K562 (cell line): ENCODE measurements around the gene BASP1. TPM values are rescaled to one million over a fixed set of nuclear protein-coding genes. Genes with fewer than 3 reads are reported as not detected.
"Not testable (repeated sequence)": the region's sequence is repeated elsewhere in the genome, so short reads cannot be mapped to it uniquely, and the experiment has no call there.

Experiments used
- ATAC-seq: fragments of 200-7000 bp; cut with Tn5 transposase; 3 replicates; pipeline ENCODE4 v1.9.1; 2020; ENCODE audit warnings: moderate library complexity
- BruUV-seq: library from RNA; stranded (reverse); fragments of 400-500 nt; replicated peaks from 2 replicates; lab custom pipeline; 2021; lab: Mats Ljungman, UMichigan
- CTCF ChIA-PET: fragments of 300-600 bp; formaldehyde crosslinking; extraction: SDS; loops from one replicate; lab custom pipeline; 2021; ENCODE audit warnings: low intra/inter-chr PET ratio; lab: Yijun Ruan, JAX
- POLR2A ChIA-PET: fragments of 300-600, 350-650 bp; sonication (Branson Sonifier 250); formaldehyde crosslinking; extraction: SDS; loops from one replicate; lab custom pipeline; 2021; ENCODE audit warnings: antibody characterized with exemption, inconsistent platforms; lab: Yijun Ruan, JAX
- DNase-seq, 4 experiments: peaks; one replicate each; pipeline versions ENCODE4 v3.0.0 to v3.0.0-alpha.2; 2011 to 2018; ENCODE audit warnings: low spot score in 3 of 4, mixed read lengths in 3 of 4; ENCODE audit errors: extremely low read depth in 1 of 4
- FAIRE-seq: peaks from 2 replicates; lab custom pipeline; 2011; peaks lifted over from hg19 to GRCh38; lab: Jason Lieb, UNC
- H2AFZ ChIP-seq: 2 replicates; pipeline ENCODE4 v1.6.0; 2011; ENCODE audit warnings: low read depth, low read length, control low read depth, inconsistent platforms
- H3K27ac ChIP-seq: fragments of 200-600 bp; 3 replicates; pipeline ENCODE4 v1.8.0; 2011; ENCODE audit warnings: low read depth, mild to moderate bottlenecking, control low read depth, inconsistent platforms, low read length, moderate library complexity, mixed read lengths; ENCODE audit errors: extremely low read depth
- H3K27me3 ChIP-seq, 2 experiments: fragments of 300-600 bp in 1 of 2; 2 replicates in 1 of 2; 3 replicates in 1 of 2; pipeline versions ENCODE4 v1.6.0 to v1.8.0; 2011; ENCODE audit warnings: inconsistent platforms in 2 of 2, low read length in 2 of 2, mild to moderate bottlenecking in 1 of 2, mixed read lengths in 1 of 2, moderate library complexity in 1 of 2; ENCODE audit not compliant: control insufficient read depth in 2 of 2, insufficient read depth in 2 of 2
- H3K36me3 ChIP-seq: fragments of 300-600 bp; 3 replicates; pipeline ENCODE4 v1.8.0; 2011; ENCODE audit warnings: mild to moderate bottlenecking, low read length, inconsistent platforms; ENCODE audit not compliant: control insufficient read depth, insufficient read depth
- H3K4me1 ChIP-seq, 2 experiments: fragments of 200-600 bp in 1 of 2; replicated peaks in 1 of 2; 2 replicates in 1 of 2; 3 replicates in 1 of 2; pipeline versions ENCODE4 v1.5.1 to v1.8.0; 2011; ENCODE audit warnings: inconsistent platforms in 2 of 2, low read length in 2 of 2, mild to moderate bottlenecking in 1 of 2, mixed read lengths in 1 of 2, moderate library complexity in 1 of 2; ENCODE audit not compliant: control insufficient read depth in 2 of 2, insufficient read depth in 2 of 2
- H3K4me2 ChIP-seq: 2 replicates; pipeline ENCODE4 v1.6.1; 2011; ENCODE audit warnings: low read length, control low read depth, inconsistent platforms, mixed read lengths; ENCODE audit not compliant: insufficient read depth
- H3K4me3 ChIP-seq: fragments of 200-600 bp; sonication (generic), shearing (Covaris generic); 2 replicates; pipeline ENCODE4 v1.5.1; 2016; ENCODE audit warnings: control low read depth, inconsistent platforms
- H3K79me2 ChIP-seq: fragments of 200-600 bp; 3 replicates; pipeline ENCODE4 v1.8.0; 2011; ENCODE audit warnings: low read length, inconsistent platforms; ENCODE audit not compliant: control insufficient read depth, insufficient read depth
- H3K9ac ChIP-seq, 2 experiments: 2 replicates each; pipeline versions ENCODE4 v1.6.0 to v1.6.1; 2011; ENCODE audit warnings: low read depth in 2 of 2, low read length in 2 of 2, control low read depth in 1 of 2, inconsistent platforms in 1 of 2, mild to moderate bottlenecking in 1 of 2, mixed read lengths in 1 of 2; ENCODE audit not compliant: insufficient read depth in 1 of 2
- H3K9me1 ChIP-seq: one replicate; pipeline ENCODE4 v1.6.0; 2011; ENCODE audit warnings: inconsistent platforms, mild to moderate bottlenecking, low read length, moderate library complexity; ENCODE audit not compliant: control insufficient read depth, insufficient read depth
- H3K9me3 ChIP-seq: replicated peaks from 2 replicates; pipeline ENCODE4 v1.5.1; 2011; ENCODE audit warnings: low read depth, low read length, inconsistent platforms; ENCODE audit not compliant: control insufficient read depth, insufficient read depth
- H4K20me1 ChIP-seq: replicated peaks from 2 replicates; pipeline ENCODE4 v1.6.1; 2011; ENCODE audit warnings: low read length, inconsistent platforms, mixed read lengths; ENCODE audit not compliant: control insufficient read depth, insufficient read depth
- E4F1 ChIP-seq: fragments of 250-450 bp; sonication (Bioruptor Pico); IDR thresholded peaks from 2 replicates; pipeline ENCODE4 v1.5.0; 2021; ENCODE audit warnings: mild to moderate bottlenecking, borderline replicate concordance
- GABPA ChIP-seq: fragments of 200-800 bp; sonication (Bioruptor generic); conservative IDR thresholded peaks from 2 replicates; pipeline ENCODE4 v1.6.1; 2016; ENCODE audit warnings: low read depth, missing genetic modification characterization, missing compliant biosample characterization
- HEY1 ChIP-seq: fragments of 250-450 bp; sonication (Bioruptor Pico); IDR thresholded peaks from 2 replicates; pipeline ENCODE4 v1.5.0; 2020; ENCODE audit warnings: mild to moderate bottlenecking, moderate library complexity, borderline replicate concordance
- MYBL2 ChIP-seq, 2 experiments: fragments of 450-650 bp in 1 of 2; sonication (generic) in 1 of 2; formaldehyde crosslinking in 1 of 2; IDR thresholded peaks; 2 replicates each; pipeline versions ENCODE4 v1.6.1 to v1.8.1; 2017 to 2022; ENCODE audit warnings: borderline replicate concordance in 1 of 2, inconsistent platforms in 1 of 2, low read depth in 1 of 2, mild to moderate bottlenecking in 1 of 2, missing genetic modification reagents in 1 of 2, moderate library complexity in 1 of 2
- NCOA6 ChIP-seq: fragments of 450-650 bp; IDR thresholded peaks from 2 replicates; pipeline ENCODE4 v1.6.1; 2017; ENCODE audit warnings: mild to moderate bottlenecking
- VEZF1 ChIP-seq: fragments of 200-800 bp; sonication (Bioruptor generic); IDR thresholded peaks from 2 replicates; pipeline ENCODE4 v1.6.1; 2017; ENCODE audit warnings: missing genetic modification characterization, missing compliant biosample characterization
- ZC3H11A ChIP-seq: IDR thresholded peaks from 2 replicates; pipeline ENCODE4 v1.6.1; 2012; ENCODE audit warnings: low read depth, low read length, improper control_type of control experiment
- WGBS: fragments of 100-300 bp; shearing (Covaris generic); methylation state at CpG from one replicate; pipeline ENCODE4 v1.1.6; 2016; ENCODE audit warnings: low coverage, mixed read lengths; ENCODE audit not compliant: insufficient coverage; ENCODE audit errors: missing lambda C conversion rate; 5-methylcytosine and 5-hydroxymethylcytosine counted together
- in situ Hi-C: fragments of 300-500 bp; cut with MboI; formaldehyde crosslinking; loops from 4 replicates; pipeline ENCODE4 v1.15.0; 2018; ENCODE audit warnings: inconsistent platforms, mixed read lengths
- intact Hi-C: fragments of 100-400 bp; cut with micrococcal nuclease; formaldehyde crosslinking; loops from 2 replicates; pipeline ENCODE4 v1.14.2; 2022
- polyA plus RNA-seq, 8 experiments: library from polyadenylated mRNA; depleted of rRNA in 4 of 8; stranded (reverse) in 5 of 8; unstranded in 3 of 8; fragments of >200 nt; fragmentation: Nextera tagmentation in 2 of 8; fragmentation: Illumina TruSeq in 1 of 8; extraction: Ambion mirVana in 2 of 8; extraction: Trizol in 1 of 8; gene quantifications; 2 replicates each; pipeline versions ENCODE4 v1.2.1 to v1.2.3, GENCODE V29; 2011 to 2014; ENCODE audit warnings: inconsistent platforms in 1 of 8, missing spikeins in 1 of 8
- total RNA-seq, 7 experiments: library from RNA; depleted of rRNA in 6 of 7; stranded (reverse); fragments of >200 nt in 6 of 7; fragmentation: Illumina TruSeq in 2 of 7; extraction: Trizol in 2 of 7; gene quantifications; 2 replicates each; pipeline versions ENCODE4 v1.2.1 to v1.2.3, GENCODE V29; 2011 to 2021; ENCODE audit warnings: low replicate concordance in 1 of 7
- TF ChIP-seq, protein P1 (sequence below): fragments of 250-450 bp; sonication (Bioruptor Pico); IDR thresholded peaks from 2 replicates; pipeline ENCODE4 v1.5.0; 2021
- TF ChIP-seq, protein P2 (sequence below): fragments of 250-450 bp; sonication (Bioruptor Pico); IDR thresholded peaks from 2 replicates; pipeline ENCODE4 v1.9.0; 2021; ENCODE audit warnings: mild to moderate bottlenecking

Gene BASP1
- total and polyA plus RNA-seq, 9 of the 15 experiments (the other 6 are each of a cell fraction or from before 2014, with no cell fraction given): 0.22 TPM; not detected in 8

DNA sequence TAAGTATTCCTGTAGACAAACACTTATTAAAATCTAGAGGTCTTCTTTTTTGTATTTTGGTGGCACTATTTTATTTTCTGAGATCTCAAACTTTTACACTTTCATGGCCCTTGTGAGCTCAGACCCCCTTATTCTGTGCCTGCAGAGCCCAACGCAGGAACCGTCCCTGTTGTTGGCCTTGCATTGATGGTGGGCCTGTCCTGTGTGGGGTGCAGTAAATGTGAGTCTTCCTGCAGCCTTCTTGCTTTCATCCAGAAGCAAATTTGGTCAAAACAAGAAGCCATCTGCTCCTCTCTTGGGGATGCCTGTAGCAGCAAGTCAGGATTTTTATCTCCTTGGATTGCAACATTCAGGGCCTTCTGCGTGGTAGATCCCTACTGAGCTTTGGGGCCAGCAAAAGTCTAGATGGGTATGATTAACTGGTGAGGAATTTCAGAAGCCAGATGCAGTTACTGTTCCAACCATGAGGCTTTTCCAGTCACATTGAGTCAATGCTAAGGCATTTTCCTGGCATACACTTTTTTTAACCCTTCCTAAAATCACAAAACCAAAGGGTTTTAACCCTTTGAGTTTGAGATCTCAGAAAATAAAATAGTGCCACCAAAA is 31.7 kb downstream of the BASP1 start:
- H3K79me2 ChIP-seq: no peaks in the 10 kb centered on the region
- DNase-seq: no peak
- no peak for ATAC-seq
- in situ Hi-C loops (loop anchor here (25.0 kb wide), 1 partner anchor 338 kb away; the partner anchor contains the start of genes TAF11L10, TAF11L7, TAF11L8 and TAF11L9), intact Hi-C loops (no loop called here)
- no peaks in the 10 kb centered on the region for H3K9me3 ChIP-seq
- no peaks in the 10 kb centered on the region for H3K9me1 ChIP-seq
- no peaks in the 10 kb centered on the region for H4K20me1 ChIP-seq
- H3K27ac ChIP-seq: no peak overlapping the region
- no peak for TF ChIP-seq ZC3H11A
- TF ChIP-seq, protein P1, sequence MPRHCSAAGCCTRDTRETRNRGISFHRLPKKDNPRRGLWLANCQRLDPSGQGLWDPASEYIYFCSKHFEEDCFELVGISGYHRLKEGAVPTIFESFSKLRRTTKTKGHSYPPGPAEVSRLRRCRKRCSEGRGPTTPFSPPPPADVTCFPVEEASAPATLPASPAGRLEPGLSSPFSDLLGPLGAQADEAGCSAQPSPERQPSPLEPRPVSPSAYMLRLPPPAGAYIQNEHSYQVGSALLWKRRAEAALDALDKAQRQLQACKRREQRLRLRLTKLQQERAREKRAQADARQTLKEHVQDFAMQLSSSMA: no peak
- no peak for TF ChIP-seq NCOA6
- no peak for TF ChIP-seq VEZF1 (CRISPR knock-in tag)
- no peak for TF ChIP-seq GABPA (tag)
- TF ChIP-seq, protein P2, sequence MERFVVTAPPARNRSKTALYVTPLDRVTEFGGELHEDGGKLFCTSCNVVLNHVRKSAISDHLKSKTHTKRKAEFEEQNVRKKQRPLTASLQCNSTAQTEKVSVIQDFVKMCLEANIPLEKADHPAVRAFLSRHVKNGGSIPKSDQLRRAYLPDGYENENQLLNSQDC (CRISPR knock-in tag): no peak
- TF ChIP-seq E4F1 (CRISPR knock-in tag): no peak
- TF ChIP-seq MYBL2 (IDR thresholded peaks at IDR 0.05; ENCODE audit: low read depth): no peak
- no peak for TF ChIP-seq MYBL2 (CRISPR knock-in tag; IDR thresholded peaks at IDR 0.05; ENCODE audit: borderline replicate concordance)
- no peak for TF ChIP-seq HEY1 (CRISPR knock-in tag)
- no peak overlapping the region for H3K4me2 ChIP-seq
- ChIA-PET CTCF (no interaction called here), POLR2A (no interaction called here)
- H3K27me3 ChIP-seq: no peaks in the 10 kb centered on the region; a peak in 1 of 5 replicates
- H2AFZ ChIP-seq: no peak overlapping the region
- no peak for FAIRE-seq
- BruUV-seq: no TSS peak
- no peak overlapping the region for H3K4me3 ChIP-seq
- no peak overlapping the region for H3K9ac ChIP-seq
- H3K4me1 ChIP-seq: no peaks in the 10 kb centered on the region
- WGBS: 0% methylated on average over 3 of the region's 3 CpGs
- no peaks in the 10 kb centered on the region for H3K36me3 ChIP-seq

DNA sequence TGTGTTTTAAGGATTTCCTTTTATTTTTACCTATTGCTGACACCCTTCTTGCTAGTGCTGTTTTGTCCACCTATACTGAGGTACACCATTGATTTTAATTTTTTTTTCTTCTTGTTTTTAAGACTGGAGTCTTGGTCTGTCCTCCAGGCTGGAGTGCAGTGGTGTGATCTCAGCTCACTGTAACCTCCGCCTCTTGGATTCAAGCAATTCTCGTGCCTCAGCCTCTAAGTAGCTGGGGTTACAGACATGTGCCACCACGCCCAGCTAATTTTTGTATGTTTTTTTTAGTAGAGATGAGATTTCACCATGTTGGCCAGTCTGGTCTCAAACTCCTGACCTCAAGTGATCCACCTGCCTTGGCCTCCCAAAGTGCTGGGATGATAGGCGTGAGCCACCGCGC is 32.4 kb downstream of the BASP1 start:
- H3K9me3 ChIP-seq, H3K27ac ChIP-seq, H3K9me1 ChIP-seq, H3K79me2 ChIP-seq, H4K20me1 ChIP-seq, DNase-seq, BruUV-seq, H2AFZ ChIP-seq, CTCF ChIA-PET, H3K4me2 ChIP-seq, H3K36me3 ChIP-seq, H3K4me3 ChIP-seq, H3K9ac ChIP-seq, H3K27me3 ChIP-seq, intact Hi-C loops, POLR2A ChIA-PET, FAIRE-seq, ATAC-seq, H3K4me1 ChIP-seq: not testable (repeated sequence)
- 1% methylated on average over 6 of the region's 6 CpGs for WGBS
- in situ Hi-C loops: loop anchor here (25.0 kb wide), 1 partner anchor 337 kb away; the partner anchor contains the start of genes TAF11L10, TAF11L7, TAF11L8 and TAF11L9
